Stimulated activated CD4-positive, alpha-beta T cell treated with anti-CD3 and anti-CD28 coated beads, Interleukin-1b, Interleukin-23, amount 100 ng/mL, for 4 hours (primary cell): Measurements from ENCODE around the gene DENND1A.

ENCODE experiments used
- DNase-seq, 2 donors: peaks; one replicate each; pipeline ENCODE4 v3.0.0-alpha.2; 2020; ENCODE audit warnings: low read depth in 2 of 2

Gene DENND1A

DNA sequence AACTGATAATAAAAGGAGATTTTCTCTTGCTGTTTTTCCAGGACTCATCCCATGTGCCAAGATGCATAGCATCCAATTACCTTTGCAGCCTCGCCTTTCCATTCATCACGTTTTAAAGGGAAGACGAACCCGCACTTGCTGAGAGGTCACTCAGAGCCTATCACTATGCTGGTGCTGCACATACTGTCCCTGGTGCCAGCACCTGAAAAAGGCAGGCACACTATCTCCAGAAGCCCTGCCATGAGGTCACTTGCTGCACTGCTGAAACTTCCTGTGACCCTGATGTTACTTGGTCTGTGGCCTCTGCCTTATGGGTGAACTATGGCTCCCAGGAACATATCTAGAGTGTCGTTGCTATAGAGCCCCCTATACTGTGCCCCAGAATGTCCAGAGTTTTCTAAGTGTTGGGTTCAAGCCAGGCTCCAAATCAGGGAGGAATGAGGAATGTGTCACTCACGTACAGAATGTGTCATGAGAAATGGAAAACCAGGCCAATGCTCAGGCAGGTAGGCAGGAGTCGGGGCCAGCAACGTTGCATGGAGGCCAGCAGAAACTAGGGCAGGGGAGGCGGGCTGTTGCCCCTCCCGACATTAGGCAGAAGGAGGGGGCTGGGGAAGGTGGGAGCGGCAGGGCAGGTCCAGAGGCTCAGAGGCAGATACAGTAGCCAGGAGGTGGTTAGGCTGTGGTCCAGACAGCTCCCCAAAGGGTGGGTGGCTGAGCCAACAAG is 311.8 kb downstream of the DENND1A start:
- no peak for DNase-seq

GRCh38 chr9:123617286-123617685 is 312.6 kb downstream of the DENND1A start:
- DNase-seq, result no peak

DNA sequence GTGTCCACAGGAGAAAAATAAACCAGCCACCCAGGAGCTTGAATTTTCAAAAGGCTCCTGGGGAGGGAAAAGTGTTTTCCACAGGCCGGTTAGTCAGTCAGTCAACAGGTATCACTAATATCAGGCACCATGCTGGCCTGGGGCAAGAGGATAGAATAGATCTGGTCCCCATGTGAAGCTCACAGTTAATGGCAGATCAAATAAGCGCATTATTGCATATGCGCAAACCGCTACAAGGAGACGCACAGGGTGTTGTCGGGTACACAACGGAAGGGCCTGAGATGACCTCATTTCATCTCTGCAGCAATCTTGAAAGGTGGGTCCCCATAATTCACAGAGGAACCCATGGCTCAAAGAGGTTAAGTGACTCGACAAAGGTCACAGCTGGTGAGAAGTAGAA is 313.2 kb downstream of the DENND1A start:
- DNase-seq, result no peak

DNA sequence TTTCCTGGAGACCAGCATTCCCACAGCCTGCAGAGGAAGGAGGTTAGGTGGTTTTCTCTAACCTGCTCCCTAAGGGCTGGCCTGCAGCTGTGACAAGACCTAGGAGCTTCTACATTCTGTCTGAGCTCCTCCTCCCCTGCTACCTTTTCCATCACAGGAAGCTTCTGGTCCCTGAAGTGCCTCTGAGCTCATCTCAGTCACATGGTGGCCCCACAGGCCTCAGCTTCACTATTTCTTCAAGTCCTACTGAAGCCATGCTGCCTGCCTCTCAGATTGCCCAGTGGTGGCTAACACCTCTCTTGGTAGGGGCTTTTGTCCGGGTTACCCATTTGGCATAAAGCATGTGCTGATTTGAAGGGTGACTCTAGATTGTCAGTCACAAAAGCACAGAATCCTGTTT is 314.5 kb downstream of the DENND1A start:
- DNase-seq, result no peak

GRCh38 chr9:123614306-123615263 is 315.3 kb downstream of the DENND1A start:
- no peak for DNase-seq

- no peak for DNase-seq
Observed at GRCh38 chr9:123611226-123611625, 318.7 kb downstream of the DENND1A start.

GRCh38 chr9:123609844-123610243 is 320.1 kb downstream of the DENND1A start:
- DNase-seq, result no peak

DNA sequence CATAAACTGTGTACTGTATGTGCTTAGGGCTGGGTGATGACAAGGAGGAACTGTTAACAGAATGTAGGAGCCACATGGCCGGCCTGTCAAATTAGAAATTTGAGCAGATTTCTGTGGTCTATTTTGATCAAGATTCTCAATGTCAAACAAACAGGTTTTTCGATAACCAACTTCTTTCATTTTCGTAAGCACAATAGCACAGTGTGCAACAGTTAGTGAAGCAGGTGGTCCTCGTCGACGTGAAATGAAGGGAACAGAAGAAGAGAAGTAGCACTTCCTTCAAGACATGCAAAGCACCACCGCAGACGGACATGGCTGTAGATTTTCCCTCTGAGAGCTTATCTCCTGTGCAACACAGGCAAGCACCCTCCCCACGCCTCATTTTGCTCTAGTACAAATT is 321.8 kb downstream of the DENND1A start:
- DNase-seq, result no peak

- no peak for DNase-seq
Observed at GRCh38 chr9:123607479-123607878, 322.4 kb downstream of the DENND1A start.

GRCh38 chr9:123606141-123606540 is 323.8 kb downstream of the DENND1A start:
- no peak for DNase-seq

DNA sequence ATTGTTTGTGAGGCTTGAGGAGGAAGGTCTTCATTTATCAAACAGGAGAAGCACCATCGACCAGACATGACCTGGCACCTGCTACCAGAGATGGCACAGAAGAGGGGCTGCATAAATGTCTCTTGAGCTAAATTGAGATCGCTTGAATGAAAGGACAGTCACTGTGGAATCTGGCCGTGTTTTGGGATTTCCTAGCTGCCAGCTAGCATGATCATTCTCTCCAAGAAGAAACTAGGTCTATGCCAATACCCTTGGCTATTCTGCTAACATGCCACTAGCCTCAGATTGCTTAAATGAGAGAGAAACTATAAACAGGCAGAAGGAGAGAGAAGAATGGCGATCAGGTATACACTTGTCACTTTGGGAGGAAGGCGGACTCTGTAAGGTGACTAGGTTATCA is 324.6 kb downstream of the DENND1A start:
- no peak for DNase-seq

DNA sequence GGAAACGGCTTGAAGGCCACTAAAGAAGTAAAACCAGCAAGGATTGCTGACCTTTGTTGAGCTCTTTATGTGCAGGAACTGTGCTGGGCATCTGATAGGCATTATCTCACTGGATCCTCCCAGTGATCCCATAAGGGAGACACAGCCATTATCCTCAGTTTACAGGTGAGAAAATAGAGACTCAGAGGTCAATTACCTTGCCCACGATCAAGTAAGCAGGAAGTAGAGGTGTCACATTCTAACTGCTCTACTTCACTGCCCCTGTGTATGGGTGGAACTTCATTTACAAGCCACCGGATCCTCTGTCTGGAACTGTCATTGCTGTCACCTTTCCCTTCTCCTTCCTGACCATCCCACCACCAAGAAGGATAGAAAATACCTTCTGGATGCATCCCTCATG is 325.1 kb downstream of the DENND1A start:
- no peak for DNase-seq

DNA sequence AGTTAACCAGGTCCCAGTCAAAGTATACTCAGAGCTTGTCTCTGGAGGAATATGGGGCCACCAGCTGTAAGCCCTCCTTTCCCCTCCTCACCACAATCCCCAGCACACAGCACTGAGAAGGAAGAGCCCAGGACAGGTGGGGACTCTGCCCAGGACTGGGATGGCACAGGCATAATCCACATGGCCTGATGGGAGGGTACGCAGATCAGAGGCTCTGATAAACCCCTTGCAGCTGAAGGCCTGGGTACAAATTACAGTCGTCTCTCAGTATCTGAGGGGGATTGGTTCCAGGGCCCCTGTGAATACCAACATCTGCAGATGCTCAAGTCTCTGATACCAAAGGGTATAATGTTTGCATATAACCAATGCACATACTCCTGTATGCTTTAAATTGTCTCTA is 328.1 kb downstream of the DENND1A start:
- no peak for DNase-seq

DNA sequence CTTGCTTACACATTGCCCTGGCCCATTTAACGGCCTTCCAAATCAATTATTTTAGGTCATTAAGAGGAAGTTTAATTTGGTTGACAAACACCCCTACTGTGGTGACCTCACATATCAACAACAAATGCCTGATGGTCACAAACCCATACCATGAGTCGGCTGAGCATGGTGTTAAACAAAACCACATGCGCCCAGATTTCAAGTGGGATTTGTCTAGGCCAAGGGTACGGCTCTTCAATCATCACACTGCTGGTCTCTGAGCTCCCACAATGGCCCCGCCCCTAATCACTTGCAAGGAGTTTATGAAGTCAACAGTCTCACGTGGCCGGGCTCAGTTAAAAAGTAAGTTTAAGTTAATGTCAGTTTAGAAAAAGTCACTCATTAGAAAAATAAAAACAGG is 330.1 kb downstream of the DENND1A start:
- DNase-seq, result no peak

GRCh38 chr9:123597876-123598556 is 331.9 kb downstream of the DENND1A start:
- DNase-seq, result no peak

- DNase-seq, result no peak
Observed at GRCh38 chr9:123597048-123597447, 332.9 kb downstream of the DENND1A start.

DNA sequence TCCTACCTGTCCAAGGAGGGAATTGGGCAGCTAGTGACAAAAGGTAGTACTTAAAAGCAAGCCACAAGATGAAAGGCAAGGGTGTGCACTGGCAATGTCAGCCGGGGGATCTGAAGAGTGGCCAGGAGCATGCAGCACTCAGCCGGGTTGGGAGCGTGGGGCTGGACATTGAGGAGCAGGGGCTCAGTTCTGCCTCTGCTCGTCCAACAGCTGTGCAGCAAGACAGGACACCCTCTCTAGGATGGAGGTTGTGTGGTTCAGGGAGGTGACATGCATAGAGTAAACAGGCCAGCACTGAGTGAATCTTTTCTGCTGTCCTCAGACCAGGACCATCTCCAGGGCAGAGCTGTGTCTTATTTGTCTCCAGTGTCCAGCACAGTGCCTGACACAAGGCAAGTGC is 338.6 kb downstream of the DENND1A start:
- DNase-seq, result no peak

GRCh38 chr9:123590499-123590898 is 339.4 kb downstream of the DENND1A start:
- DNase-seq, result no peak

DNA sequence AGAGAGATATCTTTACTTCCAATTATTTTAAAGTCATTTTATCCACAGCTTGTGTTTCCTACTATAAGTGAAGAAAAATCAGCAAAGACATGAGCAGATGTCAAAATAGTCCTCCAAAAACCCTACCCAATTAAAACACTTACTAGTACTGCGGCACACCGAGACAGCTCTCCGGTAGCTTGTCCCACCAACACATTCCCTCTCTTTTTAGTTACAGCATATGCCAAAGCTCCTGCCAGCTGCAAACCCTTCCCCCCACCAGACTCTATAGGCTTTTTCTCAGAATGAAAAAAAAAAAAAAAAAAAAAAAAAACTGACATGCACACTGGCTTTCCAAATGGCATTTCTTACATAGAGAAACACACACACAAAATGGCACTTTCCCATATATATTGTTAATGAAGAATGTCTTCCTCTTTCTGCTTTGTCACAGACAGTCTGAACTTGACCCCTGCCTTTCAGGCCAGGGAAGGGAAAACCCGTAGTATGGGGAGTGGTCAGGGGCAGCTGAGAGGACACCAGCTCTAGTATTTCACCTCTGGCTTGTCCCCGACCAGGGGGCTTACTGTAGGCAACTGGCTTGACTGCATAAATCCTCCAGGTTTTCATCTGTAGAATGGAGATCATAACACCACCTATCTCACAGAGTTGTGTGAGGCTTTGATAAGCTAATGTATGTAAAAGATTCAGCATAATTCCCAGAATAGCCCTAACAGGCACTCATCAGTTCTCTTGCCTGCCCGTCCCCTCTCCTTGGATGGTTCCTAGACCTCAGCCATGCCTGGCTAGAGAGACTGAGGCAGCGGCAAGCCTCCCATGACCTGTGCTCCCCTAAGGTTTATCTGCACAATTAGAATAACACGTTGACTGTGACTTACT is 340.3 kb downstream of the DENND1A start:
- no peak for DNase-seq

DNA sequence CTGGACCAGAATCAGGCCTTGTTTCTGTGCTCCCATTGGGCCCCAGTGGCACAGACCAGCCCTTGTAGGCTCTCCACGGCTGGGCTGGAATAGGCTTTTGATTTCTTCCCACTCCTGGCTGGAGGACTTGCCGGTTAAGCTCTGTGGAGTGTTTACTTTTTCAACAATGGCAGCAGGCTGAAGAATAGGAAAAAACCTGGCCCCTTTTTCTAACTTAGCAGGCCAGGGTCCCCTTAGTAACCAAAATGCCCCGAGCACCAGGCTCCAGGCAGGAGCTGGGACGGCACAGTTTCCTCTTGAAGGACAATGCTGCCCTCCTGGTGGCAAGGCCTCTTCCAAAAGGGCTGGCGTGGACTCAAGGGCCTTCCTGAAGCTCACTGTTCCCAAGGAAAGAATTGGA is 343.7 kb downstream of the DENND1A start:
- no peak for DNase-seq
